ENCODE data around the gene TMC4.
"Not testable (repeated sequence)": the region's sequence is repeated elsewhere in the genome, so short reads cannot be mapped to it uniquely, and the experiment has no call there.

The TMC4 gene

DNA sequence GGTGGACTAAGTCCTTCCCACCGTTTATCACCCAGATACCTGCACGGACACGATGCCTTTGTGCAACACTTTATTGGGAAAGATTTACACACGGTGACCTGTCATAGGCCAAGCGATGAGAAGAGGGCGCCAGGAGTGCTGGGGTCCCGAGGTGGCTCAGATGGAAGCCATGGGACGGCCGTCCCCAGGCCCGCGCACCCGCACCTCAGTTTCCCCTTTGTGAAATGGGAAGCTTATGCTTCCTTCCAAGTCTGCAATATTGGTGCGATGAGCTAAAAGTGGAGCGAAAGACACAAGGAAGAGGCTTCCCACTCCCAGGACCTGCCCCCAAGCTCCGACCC, 369 bp upstream of the TMC4 start:
- no peak overlapping the region for H3K4me3 ChIP-seq (replicated peaks; ENCODE audit: low read depth, low read length)
- DNase-seq (ENCODE audit: extremely low read depth, low read depth), result no peak
- TF ChIP-seq, protein P1, sequence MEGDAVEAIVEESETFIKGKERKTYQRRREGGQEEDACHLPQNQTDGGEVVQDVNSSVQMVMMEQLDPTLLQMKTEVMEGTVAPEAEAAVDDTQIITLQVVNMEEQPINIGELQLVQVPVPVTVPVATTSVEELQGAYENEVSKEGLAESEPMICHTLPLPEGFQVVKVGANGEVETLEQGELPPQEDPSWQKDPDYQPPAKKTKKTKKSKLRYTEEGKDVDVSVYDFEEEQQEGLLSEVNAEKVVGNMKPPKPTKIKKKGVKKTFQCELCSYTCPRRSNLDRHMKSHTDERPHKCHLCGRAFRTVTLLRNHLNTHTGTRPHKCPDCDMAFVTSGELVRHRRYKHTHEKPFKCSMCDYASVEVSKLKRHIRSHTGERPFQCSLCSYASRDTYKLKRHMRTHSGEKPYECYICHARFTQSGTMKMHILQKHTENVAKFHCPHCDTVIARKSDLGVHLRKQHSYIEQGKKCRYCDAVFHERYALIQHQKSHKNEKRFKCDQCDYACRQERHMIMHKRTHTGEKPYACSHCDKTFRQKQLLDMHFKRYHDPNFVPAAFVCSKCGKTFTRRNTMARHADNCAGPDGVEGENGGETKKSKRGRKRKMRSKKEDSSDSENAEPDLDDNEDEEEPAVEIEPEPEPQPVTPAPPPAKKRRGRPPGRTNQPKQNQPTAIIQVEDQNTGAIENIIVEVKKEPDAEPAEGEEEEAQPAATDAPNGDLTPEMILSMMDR (IDR thresholded peaks at IDR 0.05; ENCODE audit: low read depth, low read length, missing control alignments), result no peak

DNA sequence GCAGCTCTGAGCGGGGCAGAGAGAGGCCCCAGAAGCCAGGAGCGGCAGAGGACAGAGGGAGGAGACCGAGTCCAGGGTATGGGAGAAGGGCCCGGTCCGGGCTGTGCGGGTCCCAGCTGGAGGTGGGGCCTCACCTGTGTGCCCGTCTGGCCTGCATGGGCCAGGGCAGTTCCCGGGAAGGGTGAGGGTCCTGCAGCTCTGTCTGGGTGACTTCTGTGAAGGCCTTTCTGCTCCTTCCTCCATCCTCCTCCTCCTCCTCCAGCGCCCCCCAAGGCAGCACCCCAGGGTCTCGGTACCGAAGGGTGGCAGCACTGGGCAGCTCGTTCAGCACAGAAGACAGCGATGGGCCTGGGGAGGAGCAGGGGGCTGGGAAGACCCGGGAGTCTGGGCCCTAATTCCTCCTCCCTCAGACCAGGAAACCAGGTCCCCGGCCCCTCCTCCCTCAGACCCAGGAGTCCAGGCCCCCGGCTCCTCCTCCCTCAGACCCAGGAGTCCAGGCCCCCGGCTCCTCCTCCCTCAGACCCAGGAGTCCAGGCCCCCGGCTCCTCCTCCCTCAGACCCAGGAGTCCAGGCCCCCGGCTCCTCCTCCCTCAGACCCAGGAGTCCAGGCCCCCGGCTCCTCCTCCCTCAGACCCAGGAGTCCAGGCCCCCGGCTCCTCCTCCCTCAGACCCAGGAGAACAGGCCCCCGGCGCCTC, 1.1 kb downstream of the TMC4 start:
- not testable (repeated sequence) for H3K4me3 ChIP-seq (replicated peaks; ENCODE audit: low read depth, low read length); DNase-seq (ENCODE audit: extremely low read depth, low read depth)

DNA sequence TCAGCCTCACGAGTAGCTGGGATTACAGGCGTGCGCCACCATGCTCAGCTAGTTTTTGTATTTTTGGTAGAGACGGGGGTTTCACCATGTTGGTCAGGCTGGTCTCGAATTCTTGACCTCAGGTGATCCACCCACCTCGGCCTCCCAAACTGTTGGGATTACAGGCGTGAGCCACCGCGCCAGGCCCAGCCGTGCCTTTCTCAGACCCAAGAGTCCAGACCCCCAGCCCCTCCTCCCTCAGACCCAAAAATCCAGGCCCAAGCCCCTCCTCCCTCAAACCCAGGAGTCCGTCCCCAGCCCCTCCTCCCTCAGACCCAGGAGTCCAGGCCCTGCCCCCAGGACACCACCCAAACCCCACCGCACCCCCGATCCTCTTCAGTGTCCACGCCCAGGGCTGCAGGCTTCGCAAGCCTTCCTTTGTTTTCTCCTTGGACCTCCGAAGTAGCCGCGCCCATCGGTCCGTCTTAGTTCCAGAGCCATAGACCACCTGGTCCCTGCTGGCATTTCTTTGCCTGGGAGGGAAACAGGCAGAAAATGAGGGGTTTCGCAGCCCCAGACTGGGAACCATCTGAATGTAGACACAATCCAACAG, 3.7 kb downstream of the TMC4 start:
- DNase-seq (ENCODE audit: extremely low read depth, low read depth), result no peak
- no peak overlapping the region for H3K4me3 ChIP-seq (replicated peaks; ENCODE audit: low read depth, low read length)
- TF ChIP-seq, protein P1 (IDR thresholded peaks at IDR 0.05; ENCODE audit: low read depth, low read length, missing control alignments), result no peak

DNA sequence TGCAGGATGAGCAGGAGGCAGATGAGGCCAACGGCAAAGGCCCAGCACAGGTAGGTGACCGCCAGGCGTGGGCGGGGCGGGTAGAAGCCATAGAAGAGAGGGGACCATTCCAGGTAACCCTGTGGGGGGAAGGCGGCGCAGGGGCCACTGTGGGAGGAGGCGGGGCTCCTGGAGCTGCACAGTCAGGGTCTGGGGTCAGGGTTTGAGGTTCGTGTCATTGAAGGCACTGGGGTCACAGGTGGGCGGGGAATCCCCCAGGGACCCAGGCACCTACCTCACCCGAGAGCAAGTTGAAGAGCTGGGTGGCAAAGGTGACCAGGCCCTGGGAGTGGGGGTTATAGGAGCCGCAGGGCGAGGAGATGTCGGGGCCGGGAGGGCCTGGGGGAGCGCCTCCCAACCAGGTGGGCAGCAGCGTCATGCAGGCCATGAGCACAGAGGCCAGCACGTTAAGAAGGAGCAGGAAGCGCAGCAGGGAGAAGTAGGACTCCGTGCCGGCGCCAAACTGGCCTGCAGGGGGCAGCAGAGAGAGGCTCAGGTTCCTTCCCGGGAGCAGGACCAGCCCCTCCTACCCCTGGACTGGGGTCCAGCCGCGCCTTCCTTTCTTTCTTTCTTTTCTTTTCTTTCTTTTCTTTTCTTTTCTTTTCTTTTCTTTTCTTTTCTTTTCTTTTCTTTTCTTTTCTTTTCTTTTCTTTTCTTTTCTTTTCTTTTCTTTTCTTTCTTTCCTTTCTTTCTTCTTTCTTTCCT, 4.6 kb downstream of the TMC4 start:
- DNase-seq (ENCODE audit: extremely low read depth, low read depth), result peak; percentile 70
- TF ChIP-seq, protein P1 (IDR thresholded peaks at IDR 0.05; ENCODE audit: low read depth, low read length, missing control alignments), result peak; percentile 85
- no peak overlapping the region for H3K4me3 ChIP-seq (replicated peaks; ENCODE audit: low read depth, low read length)

DNA sequence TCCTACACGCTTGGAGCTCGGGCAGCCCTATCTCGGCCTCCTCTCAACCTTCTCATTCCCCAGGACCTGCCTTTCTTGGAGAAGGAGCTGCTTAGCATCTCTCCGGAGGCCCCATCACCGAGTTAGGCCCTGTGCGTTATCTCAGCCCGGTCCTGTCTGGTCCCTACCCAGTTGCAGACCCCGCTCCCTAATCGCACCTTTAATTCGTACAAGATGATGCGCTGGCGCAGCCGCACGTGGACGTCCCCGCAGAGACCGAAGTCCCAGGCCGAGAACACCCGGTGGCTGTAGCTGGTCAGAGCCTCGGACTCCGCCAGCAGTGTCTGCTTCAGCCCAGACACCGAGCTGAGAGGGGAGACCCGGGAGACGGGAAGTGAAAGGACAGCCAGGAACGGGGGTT, 7.7 kb downstream of the TMC4 start:
- no peak overlapping the region for H3K4me3 ChIP-seq (replicated peaks; ENCODE audit: low read depth, low read length)
- no peak for DNase-seq (ENCODE audit: extremely low read depth, low read depth)
- TF ChIP-seq, protein P1 (IDR thresholded peaks at IDR 0.05; ENCODE audit: low read depth, low read length, missing control alignments), result no peak

DNA sequence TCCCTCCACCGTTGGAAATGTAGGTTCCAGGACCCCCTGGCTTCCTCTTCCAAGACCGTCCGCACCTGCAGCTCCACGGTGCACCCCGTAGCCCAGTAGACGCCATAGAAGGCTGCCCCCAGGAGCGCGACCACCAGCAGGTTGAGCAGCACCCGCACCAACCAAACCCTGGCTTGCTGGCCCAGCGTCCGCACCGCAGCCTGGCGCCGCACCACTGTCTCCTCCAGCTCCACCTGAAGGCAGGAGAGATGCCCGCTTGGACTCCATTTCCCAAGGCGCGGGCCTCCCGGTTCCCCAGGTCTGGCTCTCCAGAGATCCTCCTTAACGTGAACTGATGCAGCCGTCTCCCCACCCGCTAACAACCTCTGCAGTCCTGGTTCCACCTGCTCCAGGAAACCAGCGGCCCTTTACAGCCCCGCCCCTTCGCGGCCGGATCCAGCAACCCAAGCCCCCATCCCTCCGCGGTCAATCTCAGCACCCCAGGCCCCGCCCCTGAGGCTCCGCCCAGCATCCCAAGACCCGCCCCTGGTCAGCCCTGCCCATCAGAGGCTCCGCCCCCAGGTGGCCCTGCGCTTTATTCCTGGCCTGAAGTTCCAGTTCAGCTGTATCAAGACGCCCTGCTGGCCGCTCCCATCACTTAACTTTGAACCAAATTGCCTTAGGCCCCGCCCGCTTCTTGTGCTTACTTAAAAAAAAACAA, 8.4 kb downstream of the TMC4 start:
- no peak overlapping the region for H3K4me3 ChIP-seq (replicated peaks; ENCODE audit: low read depth, low read length)
- DNase-seq (ENCODE audit: extremely low read depth, low read depth), result no peak
- TF ChIP-seq, protein P1 (IDR thresholded peaks at IDR 0.05; ENCODE audit: low read depth, low read length, missing control alignments), result no peak

DNA sequence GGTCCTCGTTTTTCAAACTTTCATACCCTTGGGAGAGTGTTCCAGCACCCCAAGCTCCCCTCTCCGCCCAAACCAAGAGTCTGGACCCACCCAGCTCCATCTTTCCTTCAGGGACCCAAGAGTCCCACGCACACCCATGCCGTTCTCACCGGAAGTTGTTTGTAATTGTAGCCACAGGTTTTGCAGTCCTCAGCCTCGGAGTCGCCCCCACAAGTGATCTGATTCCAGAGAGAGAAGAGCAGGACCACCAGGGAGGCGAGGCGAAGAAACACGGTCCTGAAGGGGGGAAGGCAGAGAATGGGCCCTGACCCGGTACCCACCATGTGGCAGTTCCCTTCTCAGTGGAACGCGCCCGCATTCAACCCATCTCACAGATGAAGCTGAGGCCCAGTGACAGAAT, 10.1 kb downstream of the TMC4 start:
- no peak overlapping the region for H3K4me3 ChIP-seq (replicated peaks; ENCODE audit: low read depth, low read length)
- no peak for DNase-seq (ENCODE audit: extremely low read depth, low read depth)
- TF ChIP-seq, protein P1 (IDR thresholded peaks at IDR 0.05; ENCODE audit: low read depth, low read length, missing control alignments), result no peak

All from HFF-Myc (cell line).